PC-3 (cell line): ENCODE measurements around the gene SNUPN. TPM values are rescaled to one million over a fixed set of nuclear protein-coding genes. Genes with fewer than 3 reads are reported as not detected.

Experiments
- ATAC-seq: fragments of 200-7000 bp; cut with Tn5 transposase; 2 replicates; pipeline ENCODE4 v1.9.1; 2020; ENCODE audit warnings: mild to moderate bottlenecking, moderate library complexity
- BruUV-seq: library from RNA; stranded (reverse); fragments of 400-500 nt; replicated peaks from 2 replicates; lab custom pipeline; 2021; lab: Mats Ljungman, UMichigan
- CTCF ChIA-PET: fragments of 300-600 bp; sonication (Branson Sonifier 250); formaldehyde crosslinking; loops from one replicate; lab custom pipeline; 2022; ENCODE audit warnings: antibody characterized with exemption; lab: Charles Lee
- POLR2A ChIA-PET: fragments of 300-600 bp; sonication (Branson Sonifier 250); formaldehyde crosslinking; loops from one replicate; lab custom pipeline; 2022; ENCODE audit warnings: antibody characterized with exemption; ENCODE audit not compliant: unreplicated experiment; lab: Charles Lee
- DNase-seq: peaks from one replicate; pipeline ENCODE4 v3.0.0-alpha.2; 2015
- H2AFZ ChIP-seq: fragments of 300-600 bp; sonication (generic); 2 replicates; pipeline ENCODE4 v1.6.0; 2016; ENCODE audit warnings: antibody characterized with exemption, low read length
- H3F3A ChIP-seq: fragments of 300-600 bp; sonication (generic); one replicate; pipeline ENCODE4 v1.6.0; 2017; ENCODE audit warnings: antibody characterized with exemption, low read length, control low read depth, mild to moderate bottlenecking; ENCODE audit not compliant: unreplicated experiment
- H3K27ac ChIP-seq: fragments of 300-600 bp; sonication (generic); 2 replicates; pipeline ENCODE4 v1.5.1; 2016; ENCODE audit warnings: mild to moderate bottlenecking, low read length
- H3K27me3 ChIP-seq: fragments of 300-600 bp; sonication (generic); 2 replicates; pipeline ENCODE4 v1.6.1; 2016; ENCODE audit warnings: low read length, mixed read lengths
- H3K36me3 ChIP-seq: fragments of 300-600 bp; sonication (generic); 2 replicates; pipeline ENCODE4 v1.6.1; 2016; ENCODE audit warnings: low read depth, mixed run types, low read length, mixed read lengths
- H3K4me1 ChIP-seq: fragments of 300-600 bp; sonication (generic); 2 replicates; pipeline ENCODE4 v1.5.1; 2016; ENCODE audit warnings: low read length; ENCODE audit not compliant: insufficient read depth
- H3K4me2 ChIP-seq: fragments of 300-600 bp; sonication (generic); 2 replicates; pipeline ENCODE4 v1.6.0; 2016; ENCODE audit warnings: low read length
- H3K4me3 ChIP-seq: fragments of 300-600 bp; sonication (generic); 2 replicates; pipeline ENCODE4 v1.5.1; 2016; ENCODE audit warnings: mild to moderate bottlenecking, low read length, mixed read lengths
- H3K79me2 ChIP-seq: fragments of 300-600 bp; sonication (generic); 2 replicates; pipeline ENCODE4 v1.6.1; 2017; ENCODE audit warnings: low read length, mixed read lengths
- H3K9ac ChIP-seq: fragments of 300-600 bp; sonication (generic); 2 replicates; pipeline ENCODE4 v1.6.0; 2016; ENCODE audit warnings: mild to moderate bottlenecking, low read length
- H3K9me2 ChIP-seq: fragments of 300-600 bp; sonication (generic); replicated peaks from 2 replicates; pipeline ENCODE4 v1.6.1; 2016; ENCODE audit warnings: mixed run types, low read length, mixed read lengths
- H3K9me3 ChIP-seq: fragments of 300-600 bp; sonication (generic); 2 replicates; pipeline ENCODE4 v1.6.1; 2016; ENCODE audit warnings: low read length, mixed read lengths
- H4K20me1 ChIP-seq: fragments of 300-600 bp; sonication (generic); 2 replicates; pipeline ENCODE4 v1.6.1; 2016; ENCODE audit warnings: low read length, mixed read lengths
- CTCF ChIP-seq: fragments of 300-600 bp; sonication (generic); conservative IDR thresholded peaks from 2 replicates; pipeline ENCODE4 v1.5.1; 2017; ENCODE audit warnings: antibody characterized with exemption, low read depth, mild to moderate bottlenecking, low read length
- EZH2 ChIP-seq: fragments of 300-600 bp; sonication (generic); IDR thresholded peaks from one replicate; pipeline ENCODE4 v1.6.1; 2017; ENCODE audit warnings: antibody characterized with exemption, mild to moderate bottlenecking, low read length; ENCODE audit not compliant: unreplicated experiment
- EZH2phosphoT487 ChIP-seq: fragments of 300-600 bp; sonication (generic); IDR thresholded peaks from 2 replicates; pipeline ENCODE4 v1.6.1; 2018; ENCODE audit warnings: mild to moderate bottlenecking, antibody characterized with exemption, low read length, borderline replicate concordance
- intact Hi-C: fragments of 100-400 bp; cut with micrococcal nuclease; formaldehyde crosslinking; loops from 2 replicates; pipeline ENCODE4 v1.9.0; 2023
- total RNA-seq: library from RNA; depleted of rRNA; stranded (reverse); fragments of >200 nt; gene quantifications from 2 replicates; pipeline ENCODE4 v1.2.3, GENCODE V29; 2014

SNUPN gene
- total RNA-seq, 1 experiment from 2014 or later: 7.9 TPM

GRCh38 chr15:75594276-75594675 lies 31.2 kb downstream of the SNUPN start:
- DNase-seq (no peak), ATAC-seq (no peak)
- Histone ChIP-seq H3K79me2 (no peaks in the 10 kb centered on the region), H3K4me2 (no peak overlapping the region), H3K9ac (no peak overlapping the region), H4K20me1 (no peaks in the 10 kb centered on the region), H3K36me3 (no peaks in the 10 kb centered on the region), H3K9me2 (no peaks in the 10 kb centered on the region), H3K27me3 (no peaks in the 10 kb centered on the region), H3F3A (no peaks in the 10 kb centered on the region), H3K9me3 (no peaks in the 10 kb centered on the region), H3K27ac (no peak overlapping the region), H3K4me3 (no peak overlapping the region), H3K4me1 (no peaks in the 10 kb centered on the region), H2AFZ (no peak overlapping the region)
- no TSS peak for BruUV-seq
- intact Hi-C loops: no loop called here
- TF ChIP-seq EZH2 (no peak), EZH2phosphoT487 (no peak), CTCF (no peak)
- ChIA-PET POLR2A (interaction anchor here (0.6 kb wide), 1 partner anchor 961 kb away, joined by 3 read pairs; no protein-coding TSS in a partner anchor), CTCF (no interaction called here)

DNA sequence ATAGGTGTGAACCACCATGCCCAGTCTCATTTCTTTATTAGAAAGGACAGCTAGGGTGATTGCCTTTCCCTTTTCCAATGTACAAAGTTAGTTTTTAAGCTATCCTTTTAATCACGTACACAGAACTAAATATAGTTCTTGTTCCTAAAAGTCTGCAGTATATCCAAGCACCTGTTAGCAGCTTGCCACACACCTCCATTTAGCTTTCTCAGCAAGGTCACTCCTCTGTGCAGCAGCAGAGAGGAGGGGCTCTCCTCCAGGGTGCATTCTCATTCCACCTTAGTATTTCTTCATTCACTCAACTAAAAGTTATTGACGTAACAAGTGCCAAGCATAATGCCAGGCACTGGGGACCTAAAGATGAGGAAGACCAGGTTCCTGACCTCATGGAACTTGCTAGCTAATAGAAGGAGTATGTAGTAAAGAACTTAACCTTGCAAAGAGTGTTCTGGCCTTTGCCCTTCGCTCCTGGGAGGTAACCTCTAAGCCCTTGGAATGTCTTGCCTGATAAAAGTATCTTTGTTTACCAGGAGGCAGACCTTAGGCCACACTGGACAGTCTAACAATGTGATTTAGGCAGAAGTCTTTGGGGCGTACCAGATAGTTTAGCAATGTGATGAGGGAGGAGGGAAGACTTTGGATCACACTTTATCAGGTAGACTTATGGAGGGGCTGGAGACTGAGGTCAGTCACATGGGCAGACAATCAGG lies 33.7 kb downstream of the SNUPN start:
- ChIA-PET POLR2A (no interaction called here), CTCF (no interaction called here)
- no peaks in the 10 kb centered on the region for H3K79me2 ChIP-seq
- DNase-seq: no peak
- intact Hi-C loops: no loop called here
- ATAC-seq: no peak
- no peak overlapping the region for H3K9ac ChIP-seq
- H3K4me2 ChIP-seq: no peak overlapping the region
- no peaks in the 10 kb centered on the region for H3F3A ChIP-seq
- no peaks in the 10 kb centered on the region for H3K9me3 ChIP-seq
- no peaks in the 10 kb centered on the region for H4K20me1 ChIP-seq
- no peak overlapping the region for H3K4me3 ChIP-seq
- no peak for TF ChIP-seq EZH2phosphoT487
- no peak for TF ChIP-seq EZH2
- TF ChIP-seq CTCF: no peak
- H3K4me1 ChIP-seq: no peaks in the 10 kb centered on the region
- no peaks in the 10 kb centered on the region for H3K36me3 ChIP-seq
- no peaks in the 10 kb centered on the region for H3K27me3 ChIP-seq
- no peak overlapping the region for H2AFZ ChIP-seq
- no TSS peak for BruUV-seq
- no peak overlapping the region for H3K27ac ChIP-seq
- H3K9me2 ChIP-seq: no peaks in the 10 kb centered on the region

GRCh38 chr15:75590239-75590638 lies 35.3 kb downstream of the SNUPN start:
- ChIA-PET CTCF (no interaction called here), POLR2A (interaction anchor here (0.6 kb wide), 1 partner anchor 11 kb away, joined by 9 read pairs; the partner anchor contains the start of gene PTPN9)

More at GRCh38 chr15:75590239-75590638, 35.3 kb downstream of the SNUPN start:
- H3K9ac ChIP-seq: no peak overlapping the region
- BruUV-seq: no TSS peak
- TF ChIP-seq EZH2 (no peak), CTCF (no peak), EZH2phosphoT487 (no peak)
- no peaks in the 10 kb centered on the region for H3K27me3 ChIP-seq
- no peaks in the 10 kb centered on the region for H3K36me3 ChIP-seq
- H3F3A ChIP-seq: no peaks in the 10 kb centered on the region
- H3K27ac ChIP-seq: no peak overlapping the region
- H3K9me3 ChIP-seq: no peaks in the 10 kb centered on the region
- H3K4me3 ChIP-seq: no peak overlapping the region
- ATAC-seq (no peak), DNase-seq (no peak)
- H3K4me1 ChIP-seq: no peaks in the 10 kb centered on the region
- H3K4me2 ChIP-seq: no peak overlapping the region
- H3K9me2 ChIP-seq: no peaks in the 10 kb centered on the region
- no peaks in the 10 kb centered on the region for H4K20me1 ChIP-seq
- intact Hi-C loops: no loop called here
- H2AFZ ChIP-seq: no peak overlapping the region
- no peaks in the 10 kb centered on the region for H3K79me2 ChIP-seq
